Endothelial cell of umbilical vein (primary cell): ENCODE measurements around the gene PFN3. TPM values are rescaled to one million over a fixed set of nuclear protein-coding genes. Genes with fewer than 3 reads are reported as not detected.

Experiments used
- BruUV-seq: library from RNA; stranded (reverse); fragments of 400-500 nt; replicated peaks from 2 replicates; lab custom pipeline; 2021; lab: Mats Ljungman, UMichigan
- CTCF ChIA-PET: fragments of 300-600, 350-600 bp; sonication (Branson Sonifier 250); formaldehyde crosslinking; loops from one replicate; lab custom pipeline; 2021; ENCODE audit warnings: antibody characterized with exemption, inconsistent platforms; lab: Charles Lee
- POLR2A ChIA-PET: fragments of 300-600, 350-600 bp; sonication (Branson Sonifier 250); formaldehyde crosslinking; loops from one replicate; lab custom pipeline; 2021; ENCODE audit warnings: antibody characterized with exemption, inconsistent platforms; lab: Charles Lee
- DNase-seq: peaks from one replicate; pipeline ENCODE4 v3.0.0-alpha.2; 2011; ENCODE audit warnings: low read depth, low spot score
- FAIRE-seq: peaks from 2 replicates; lab custom pipeline; 2011; peaks lifted over from hg19 to GRCh38; lab: Jason Lieb, UNC
- H2AFZ ChIP-seq: 2 replicates; pipeline ENCODE4 v1.6.0; 2012; ENCODE audit warnings: low read depth, low read length, control low read depth, inconsistent platforms
- H3K27ac ChIP-seq: 2 replicates; pipeline ENCODE4 v1.5.1; 2011; ENCODE audit warnings: low read depth, mild to moderate bottlenecking, control low read depth, low read length, moderate library complexity; ENCODE audit not compliant: insufficient read depth
- H3K27me3 ChIP-seq, 2 experiments: 2 replicates each; pipeline versions ENCODE4 v1.6.0 to v1.6.1; 2011; ENCODE audit warnings: low read length in 2 of 2, mixed read lengths in 1 of 2; ENCODE audit not compliant: control insufficient read depth in 2 of 2, insufficient read depth in 2 of 2
- H3K36me3 ChIP-seq, 2 experiments: 2 replicates in 1 of 2; 3 replicates in 1 of 2; pipeline ENCODE4 v1.5.1; 2011; ENCODE audit warnings: low read length in 2 of 2, mild to moderate bottlenecking in 1 of 2, moderate library complexity in 1 of 2; ENCODE audit not compliant: control insufficient read depth in 2 of 2, insufficient read depth in 2 of 2; ENCODE audit errors: extremely low read depth in 1 of 2
- H3K4me1 ChIP-seq: 3 replicates; pipeline ENCODE4 v1.5.1; 2011; ENCODE audit warnings: mild to moderate bottlenecking, low read length; ENCODE audit not compliant: control insufficient read depth, insufficient read depth; ENCODE audit errors: extremely low read depth
- H3K4me2 ChIP-seq: 2 replicates; pipeline ENCODE4 v1.6.1; 2011; ENCODE audit warnings: low read length, control low read depth, mixed read lengths; ENCODE audit not compliant: insufficient read depth
- H3K4me3 ChIP-seq, 3 experiments: fragments of 200-600 bp in 1 of 3; sonication (generic), shearing (Covaris generic) in 1 of 3; replicated peaks in 1 of 3; 2 replicates each; pipeline ENCODE4 v1.5.1; 2011 to 2016; ENCODE audit warnings: control low read depth in 3 of 3, low read length in 3 of 3, mild to moderate bottlenecking in 2 of 3, inconsistent platforms in 1 of 3, low read depth in 1 of 3, moderate library complexity in 1 of 3; ENCODE audit not compliant: insufficient read depth in 1 of 3
- H3K79me2 ChIP-seq: 2 replicates; pipeline ENCODE4 v1.6.0; 2012; ENCODE audit warnings: low read length, inconsistent platforms; ENCODE audit not compliant: control insufficient read depth, insufficient read depth
- H3K9ac ChIP-seq: replicated peaks from 2 replicates; pipeline ENCODE3; 2011; ENCODE audit warnings: low read length, control low read depth; ENCODE audit not compliant: insufficient read depth; ENCODE audit errors: extremely low read depth
- H3K9me1 ChIP-seq: replicated peaks from 3 replicates; pipeline ENCODE4 v1.6.0; 2011; ENCODE audit warnings: mild to moderate bottlenecking, low read length; ENCODE audit not compliant: control insufficient read depth, insufficient read depth; ENCODE audit errors: extremely low read depth
- H3K9me3 ChIP-seq: replicated peaks from 2 replicates; pipeline ENCODE4 v1.5.1; 2012; ENCODE audit warnings: low read length, inconsistent platforms; ENCODE audit not compliant: control insufficient read depth, insufficient read depth
- H4K20me1 ChIP-seq: replicated peaks from 2 replicates; pipeline ENCODE3; 2011; ENCODE audit warnings: mild to moderate bottlenecking, low read length; ENCODE audit not compliant: control insufficient read depth, insufficient read depth; ENCODE audit errors: extremely low read depth
- EZH2 ChIP-seq: IDR thresholded peaks from 2 replicates; pipeline ENCODE4 v1.6.1; 2012; ENCODE audit warnings: borderline replicate concordance, low read depth, mild to moderate bottlenecking, moderate library complexity, low read length, inconsistent platforms; ENCODE audit not compliant: severe bottlenecking
- FOS ChIP-seq: IDR thresholded peaks from 2 replicates; pipeline ENCODE4 v1.6.1; 2011; ENCODE audit warnings: mild to moderate bottlenecking, low read length, moderate library complexity, borderline replicate concordance; ENCODE audit not compliant: insufficient read depth
- GATA2 ChIP-seq: IDR thresholded peaks from 2 replicates; pipeline ENCODE4 v1.7.0; 2011; ENCODE audit warnings: low read depth, mild to moderate bottlenecking, moderate library complexity, mixed read lengths, low read length; ENCODE audit not compliant: insufficient read length, insufficient read depth
- JUN ChIP-seq: IDR thresholded peaks from 2 replicates; pipeline ENCODE4 v1.6.1; 2011; ENCODE audit warnings: borderline replicate concordance, low read depth; ENCODE audit not compliant: insufficient read length, insufficient read depth
- MYC ChIP-seq: IDR thresholded peaks from one replicate; pipeline ENCODE4 v1.6.1; 2011; ENCODE audit warnings: mild to moderate bottlenecking, low read depth, low read length
- POLR2A ChIP-seq: IDR thresholded peaks from 2 replicates; pipeline ENCODE4 v1.6.1; 2012; ENCODE audit warnings: low read depth, mild to moderate bottlenecking, control low read depth, low read length
- POLR2AphosphoS5 ChIP-seq: IDR thresholded peaks from 2 replicates; pipeline ENCODE4 v1.6.1; 2012; ENCODE audit warnings: low read depth, mild to moderate bottlenecking, control low read depth, low read length, moderate library complexity; ENCODE audit not compliant: insufficient read depth
- dilution Hi-C: fragments of 300-500 bp; cut with MboI; formaldehyde crosslinking; loops from one replicate; pipeline ENCODE4 v1.15.0; 2019; ENCODE audit warnings: low sequenced_read_pairs; ENCODE audit not compliant: extremely low pct_ligation_motif_present
- intact Hi-C: fragments of 100-400 bp; cut with micrococcal nuclease; formaldehyde crosslinking; loops from one replicate; pipeline ENCODE4 v1.10.0; 2022
- polyA plus RNA-seq, 4 experiments: library from polyadenylated mRNA; depleted of rRNA in 3 of 4; stranded (reverse) in 3 of 4; unstranded in 1 of 4; fragments of >200 nt; gene quantifications; 2 replicates each; pipeline versions ENCODE4 v1.2.1 to v1.2.3, GENCODE V29; 2011 to 2012; ENCODE audit warnings: missing spikeins in 1 of 4
- total RNA-seq: library from RNA; stranded (reverse); gene quantifications from 2 replicates; pipeline ENCODE4 v1.2.3, GENCODE V29; 2021
- TF ChIP-seq, protein P1 (sequence below), 2 donors: IDR thresholded peaks; 1 replicate in 1 of 2; 2 replicates in 1 of 2; pipeline ENCODE4 v1.5.1; 2011; ENCODE audit warnings: low read length in 2 of 2, mild to moderate bottlenecking in 2 of 2, moderate library complexity in 2 of 2, control low read depth in 1 of 2, inconsistent platforms in 1 of 2, low read depth in 1 of 2; ENCODE audit not compliant: insufficient read depth in 1 of 2; ENCODE audit errors: extremely low read depth in 1 of 2
- TF ChIP-seq, protein P2 (sequence below): IDR thresholded peaks from 2 replicates; pipeline ENCODE4 v1.6.1; 2011; ENCODE audit not compliant: insufficient read depth, insufficient read length

Gene PFN3
- total and polyA plus RNA-seq, 2 donors (not counting 3 experiments of a cell fraction or from before 2014, with no cell fraction given): not detected

DNA sequence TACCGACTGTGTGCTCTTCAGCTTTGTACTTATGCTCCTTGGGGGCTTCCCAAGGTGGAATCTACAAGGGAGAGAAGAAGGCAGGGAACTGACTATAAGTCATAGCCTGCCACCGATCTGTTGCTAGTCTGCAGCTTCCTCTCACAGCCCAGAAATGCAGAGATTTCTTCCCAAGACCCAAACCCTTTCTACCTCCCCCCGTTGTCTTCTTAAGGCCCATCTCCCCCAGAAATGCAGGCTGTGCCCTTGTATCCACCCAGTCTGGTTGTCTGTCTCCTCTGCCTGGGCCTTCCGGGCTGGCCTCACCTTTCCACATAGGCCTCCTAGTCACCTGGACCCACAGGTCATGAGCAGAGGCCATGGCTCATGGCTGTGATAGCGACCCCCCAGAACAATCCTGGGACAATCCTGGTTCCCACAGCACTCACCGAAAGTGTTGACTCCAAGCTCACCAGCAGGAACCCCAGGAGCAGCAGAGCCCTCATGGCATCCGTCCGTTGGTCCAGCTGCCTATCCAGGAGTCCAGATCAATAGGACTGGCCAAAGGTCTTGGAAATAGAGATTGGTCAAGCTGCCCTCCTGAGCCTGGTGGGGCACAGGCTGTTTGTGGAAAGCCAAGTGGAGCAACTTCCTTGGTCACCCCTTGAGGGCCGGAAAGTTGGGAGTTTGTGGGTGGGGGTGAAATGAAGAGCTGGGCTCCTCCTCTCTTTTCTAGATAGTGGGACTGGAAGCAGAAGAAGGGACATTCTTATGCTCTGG lies 8.8 kb upstream of the PFN3 start, which contains the start of gene F12:
F12 (minus strand) TSS at position 522 of the 759 bp plus-strand sequence; CDS start at position 485, 37 bp downstream.
- dilution Hi-C loops: no loop called here
- intact Hi-C loops: no loop called here
- H2AFZ ChIP-seq: no peak within 1 kb of the TSS
- POLR2A ChIA-PET: no interaction called here
- H3K9ac ChIP-seq: no peak within 1 kb of the TSS
- H3K9me3 ChIP-seq: no peaks in the 10 kb centered on the region
- no TSS peak for BruUV-seq
- no peaks in the 10 kb centered on the region for H3K79me2 ChIP-seq
- H3K27me3 ChIP-seq: peaks cover 0 to 6% of the 10 kb centered on the region in 2 experiments
- H3K4me1 ChIP-seq: peaks cover 5% of the 10 kb centered on the region
- CTCF ChIA-PET: interaction anchor here (0.8 to 2.6 kb wide), 11 partner anchors 12 to 99 kb away, joined by 3 to 14 read pairs (median 5); partner anchors contain the start of gene GRK6
- no peak within 1 kb of the TSS for H3K4me3 ChIP-seq
- no peak within 1 kb of the TSS for H3K4me2 ChIP-seq
- TF ChIP-seq, protein P1, sequence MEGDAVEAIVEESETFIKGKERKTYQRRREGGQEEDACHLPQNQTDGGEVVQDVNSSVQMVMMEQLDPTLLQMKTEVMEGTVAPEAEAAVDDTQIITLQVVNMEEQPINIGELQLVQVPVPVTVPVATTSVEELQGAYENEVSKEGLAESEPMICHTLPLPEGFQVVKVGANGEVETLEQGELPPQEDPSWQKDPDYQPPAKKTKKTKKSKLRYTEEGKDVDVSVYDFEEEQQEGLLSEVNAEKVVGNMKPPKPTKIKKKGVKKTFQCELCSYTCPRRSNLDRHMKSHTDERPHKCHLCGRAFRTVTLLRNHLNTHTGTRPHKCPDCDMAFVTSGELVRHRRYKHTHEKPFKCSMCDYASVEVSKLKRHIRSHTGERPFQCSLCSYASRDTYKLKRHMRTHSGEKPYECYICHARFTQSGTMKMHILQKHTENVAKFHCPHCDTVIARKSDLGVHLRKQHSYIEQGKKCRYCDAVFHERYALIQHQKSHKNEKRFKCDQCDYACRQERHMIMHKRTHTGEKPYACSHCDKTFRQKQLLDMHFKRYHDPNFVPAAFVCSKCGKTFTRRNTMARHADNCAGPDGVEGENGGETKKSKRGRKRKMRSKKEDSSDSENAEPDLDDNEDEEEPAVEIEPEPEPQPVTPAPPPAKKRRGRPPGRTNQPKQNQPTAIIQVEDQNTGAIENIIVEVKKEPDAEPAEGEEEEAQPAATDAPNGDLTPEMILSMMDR (IDR thresholded peaks at IDR 0.05; ENCODE audit: extremely low read depth in 1 of 2, insufficient read depth in 1 of 2, low read depth in 1 of 2, low read length in 2 of 2): no peak
- TF ChIP-seq EZH2: no peak
- no peak for TF ChIP-seq POLR2AphosphoS5
- FAIRE-seq (no peak), DNase-seq (no peak)
- H3K9me1 ChIP-seq: no peaks in the 10 kb centered on the region
- no peaks in the 10 kb centered on the region for H4K20me1 ChIP-seq
- no peaks in the 10 kb centered on the region for H3K36me3 ChIP-seq
- no peak within 1 kb of the TSS for H3K27ac ChIP-seq

DNA sequence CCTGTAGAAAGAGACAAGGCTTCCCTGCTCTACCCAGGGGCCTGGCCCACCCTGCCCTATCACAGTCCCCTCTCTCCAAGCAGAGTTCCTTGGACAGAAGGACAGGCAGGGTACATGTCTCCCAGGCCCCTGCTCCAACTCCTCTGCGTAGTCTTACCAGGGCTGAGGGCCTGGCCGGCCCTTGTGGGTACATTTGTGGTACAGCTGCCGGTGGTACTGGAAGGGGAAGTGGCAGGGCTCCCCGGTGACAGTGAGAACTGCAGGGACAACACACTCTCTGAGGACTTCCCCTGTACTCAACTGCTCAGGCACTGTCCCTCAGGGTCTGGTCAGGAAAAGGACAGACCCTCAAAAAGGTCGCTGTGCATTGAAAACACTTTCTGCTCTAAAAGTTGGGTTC lies 5.3 kb upstream of the PFN3 start:
- Histone ChIP-seq H3K9me3 (no peaks in the 10 kb centered on the region), H3K79me2 (no peaks in the 10 kb centered on the region), H3K27me3 (peaks cover 25% of the 10 kb centered on the region in 2 experiments), H3K4me3 (no peak overlapping the region), H4K20me1 (no peaks in the 10 kb centered on the region), H3K9me1 (no peaks in the 10 kb centered on the region), H3K4me2 (no peak overlapping the region), H2AFZ (no peak overlapping the region), H3K27ac (no peak overlapping the region), H3K4me1 (peaks cover 23% of the 10 kb centered on the region), H3K36me3 (no peaks in the 10 kb centered on the region), H3K9ac (no peak overlapping the region)
- dilution Hi-C loops: no loop called here
- DNase-seq (no peak), FAIRE-seq (no peak)
- intact Hi-C loops: loop anchor here (2.0 kb wide), 1 partner anchor 89 kb away; no protein-coding TSS in a partner anchor
- no TSS peak for BruUV-seq
- no peak for TF ChIP-seq GATA2
- TF ChIP-seq, protein P1 (IDR thresholded peaks at IDR 0.05; ENCODE audit: extremely low read depth in 1 of 2, insufficient read depth in 1 of 2, low read depth in 1 of 2, low read length in 2 of 2): no peak
- no peak for TF ChIP-seq POLR2AphosphoS5
- TF ChIP-seq FOS: no peak
- no peak for TF ChIP-seq POLR2A
- TF ChIP-seq EZH2: no peak
- TF ChIP-seq, protein P2, sequence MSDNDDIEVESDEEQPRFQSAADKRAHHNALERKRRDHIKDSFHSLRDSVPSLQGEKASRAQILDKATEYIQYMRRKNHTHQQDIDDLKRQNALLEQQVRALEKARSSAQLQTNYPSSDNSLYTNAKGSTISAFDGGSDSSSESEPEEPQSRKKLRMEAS: no peak
- no peak for TF ChIP-seq JUN
- TF ChIP-seq MYC: no peak
- ChIA-PET POLR2A (no interaction called here), CTCF (interaction anchor here (4.5 to 7.1 kb wide), 3 partner anchors 17 to 44 kb away, joined by 43 to 288 read pairs (median 138); partner anchors contain the start of genes GRK6 and PRR7)
